ENCODE data around the gene GPR89B. TPM values are rescaled to one million over a fixed set of nuclear protein-coding genes. Genes with fewer than 3 reads are reported as not detected.
"Not testable (repeated sequence)": the region's sequence is repeated elsewhere in the genome, so short reads cannot be mapped to it uniquely, and the experiment has no call there.

Gene GPR89B
- total RNA-seq, 1 experiment from 2014 or later, result 15.9 TPM

GRCh38 chr1:147978896-147979651 lies 50.9 kb downstream of the GPR89B start:
- H3K9me3 ChIP-seq (ENCODE audit: insufficient read depth, low read depth); H3K79me2 ChIP-seq (ENCODE audit: low read depth); H3K27ac ChIP-seq; H4K20me1 ChIP-seq (ENCODE audit: insufficient read depth); H3K4me1 ChIP-seq (replicated peaks; ENCODE audit: insufficient read depth); H3K4me2 ChIP-seq; H3F3A ChIP-seq (ENCODE audit: insufficient read depth, low read depth); H3K9me2 ChIP-seq (ENCODE audit: insufficient read depth); H3K4me3 ChIP-seq; POLR2A ChIA-PET (ENCODE audit: unreplicated experiment); H2AFZ ChIP-seq; DNase-seq; H3K36me3 ChIP-seq (ENCODE audit: low read depth); CTCF ChIA-PET; BruUV-seq (replicated peaks); H3K27me3 ChIP-seq (ENCODE audit: insufficient read depth, low read depth); intact Hi-C loops (cut with micrococcal nuclease; ENCODE audit: unreplicated experiment): not testable (repeated sequence)

- BruUV-seq (replicated peaks); H3F3A ChIP-seq (ENCODE audit: insufficient read depth, low read depth); H3K79me2 ChIP-seq (ENCODE audit: low read depth); H3K9me3 ChIP-seq (ENCODE audit: insufficient read depth, low read depth); POLR2A ChIA-PET (ENCODE audit: unreplicated experiment); intact Hi-C loops (cut with micrococcal nuclease; ENCODE audit: unreplicated experiment); H3K4me2 ChIP-seq; H3K36me3 ChIP-seq (ENCODE audit: low read depth); H3K4me3 ChIP-seq; CTCF ChIA-PET; H3K9me2 ChIP-seq (ENCODE audit: insufficient read depth); H3K4me1 ChIP-seq (replicated peaks; ENCODE audit: insufficient read depth); H3K27ac ChIP-seq; H3K27me3 ChIP-seq (ENCODE audit: insufficient read depth, low read depth); DNase-seq; H2AFZ ChIP-seq; H4K20me1 ChIP-seq (ENCODE audit: insufficient read depth): not testable (repeated sequence)
Observed at GRCh38 chr1:147985374-147985773, 57.2 kb downstream of the GPR89B start.

DNA sequence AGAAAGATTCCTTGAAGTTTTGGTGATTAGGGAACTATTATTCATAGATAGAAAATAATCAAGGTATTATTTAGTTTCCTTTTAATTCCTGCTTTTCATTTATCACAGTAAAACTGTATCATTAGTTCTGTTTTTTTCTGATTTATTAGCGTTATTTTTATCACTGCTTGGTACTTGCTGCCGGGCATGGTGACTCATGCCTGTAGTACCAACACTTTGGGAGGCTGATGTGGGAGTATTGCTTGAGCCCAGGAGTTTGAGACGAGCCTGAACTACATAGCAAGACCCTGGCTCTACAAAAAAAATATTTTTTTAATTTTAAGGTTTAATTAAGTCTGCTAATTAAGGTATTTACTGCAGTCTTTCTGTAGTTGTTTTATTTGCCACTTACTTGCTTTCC lies 59.7 kb downstream of the GPR89B start:
- H3K9me3 ChIP-seq (ENCODE audit: insufficient read depth, low read depth); BruUV-seq (replicated peaks); H2AFZ ChIP-seq; DNase-seq; CTCF ChIA-PET; H3K27ac ChIP-seq; intact Hi-C loops (cut with micrococcal nuclease; ENCODE audit: unreplicated experiment); H3K9me2 ChIP-seq (ENCODE audit: insufficient read depth); POLR2A ChIA-PET (ENCODE audit: unreplicated experiment); H3K4me2 ChIP-seq; H3K79me2 ChIP-seq (ENCODE audit: low read depth); H3K4me1 ChIP-seq (replicated peaks; ENCODE audit: insufficient read depth); H3K27me3 ChIP-seq (ENCODE audit: insufficient read depth, low read depth); H3K4me3 ChIP-seq; H3F3A ChIP-seq (ENCODE audit: insufficient read depth, low read depth); H3K36me3 ChIP-seq (ENCODE audit: low read depth); H4K20me1 ChIP-seq (ENCODE audit: insufficient read depth): not testable (repeated sequence)

DNA sequence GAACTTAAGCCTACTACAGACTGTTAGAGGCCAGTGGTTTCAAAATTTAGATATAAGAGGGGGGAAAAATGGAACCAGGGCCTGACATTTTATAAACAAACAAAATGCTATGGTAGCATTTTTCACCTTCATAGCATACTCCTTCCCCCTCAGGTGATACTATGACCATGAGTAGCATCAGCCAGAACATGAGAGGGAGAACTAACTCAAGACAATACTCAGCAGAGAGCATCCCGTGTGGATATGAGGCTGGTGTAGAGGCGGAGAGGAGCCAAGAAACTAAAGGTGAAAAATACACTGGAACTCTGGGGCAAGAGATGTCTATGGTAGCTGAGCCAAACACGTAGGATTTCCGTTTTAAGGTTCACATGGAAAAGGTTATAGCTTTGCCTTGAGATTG lies 64.7 kb downstream of the GPR89B start:
- BruUV-seq (replicated peaks); H3K4me2 ChIP-seq; intact Hi-C loops (cut with micrococcal nuclease; ENCODE audit: unreplicated experiment): not testable (repeated sequence)

DNA sequence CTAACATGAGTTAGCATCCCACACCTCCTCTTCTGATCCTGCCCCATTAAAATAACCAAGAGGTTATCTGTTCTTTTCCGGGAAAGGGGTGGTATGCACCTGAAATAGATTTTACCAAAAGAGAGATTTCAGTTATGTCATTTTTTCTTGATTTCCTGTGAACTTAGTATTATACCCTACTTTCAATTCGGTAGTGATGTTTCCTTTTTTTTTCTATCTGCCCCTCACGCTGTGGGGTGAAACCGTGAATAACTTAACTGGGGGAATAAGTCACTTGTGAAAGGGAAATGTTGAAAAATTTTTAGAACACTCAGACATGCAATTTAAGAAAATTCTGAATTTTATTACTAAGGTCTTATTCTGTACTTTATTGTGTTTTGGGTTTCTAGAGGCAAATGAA lies 65.2 kb downstream of the GPR89B start:
- H3K9me3 ChIP-seq (ENCODE audit: insufficient read depth, low read depth); POLR2A ChIA-PET (ENCODE audit: unreplicated experiment); H3K27ac ChIP-seq; H4K20me1 ChIP-seq (ENCODE audit: insufficient read depth); H3K36me3 ChIP-seq (ENCODE audit: low read depth); H3K79me2 ChIP-seq (ENCODE audit: low read depth); H3K27me3 ChIP-seq (ENCODE audit: insufficient read depth, low read depth); H2AFZ ChIP-seq; H3K4me2 ChIP-seq; H3K4me1 ChIP-seq (replicated peaks; ENCODE audit: insufficient read depth); intact Hi-C loops (cut with micrococcal nuclease; ENCODE audit: unreplicated experiment); CTCF ChIA-PET; H3K4me3 ChIP-seq; DNase-seq; BruUV-seq (replicated peaks); H3F3A ChIP-seq (ENCODE audit: insufficient read depth, low read depth); H3K9me2 ChIP-seq (ENCODE audit: insufficient read depth): not testable (repeated sequence)

More for the DNA sequence above, 64.7 kb downstream of the GPR89B start:
- H3K79me2 ChIP-seq (ENCODE audit: low read depth); H3K9me3 ChIP-seq (ENCODE audit: insufficient read depth, low read depth); DNase-seq; H3K36me3 ChIP-seq (ENCODE audit: low read depth); H3F3A ChIP-seq (ENCODE audit: insufficient read depth, low read depth); H3K4me1 ChIP-seq (replicated peaks; ENCODE audit: insufficient read depth); H3K27me3 ChIP-seq (ENCODE audit: insufficient read depth, low read depth); H2AFZ ChIP-seq; POLR2A ChIA-PET (ENCODE audit: unreplicated experiment); H3K27ac ChIP-seq; CTCF ChIA-PET; H3K9me2 ChIP-seq (ENCODE audit: insufficient read depth); H4K20me1 ChIP-seq (ENCODE audit: insufficient read depth); H3K4me3 ChIP-seq: not testable (repeated sequence)

GRCh38 chr1:147993825-147994615 lies 65.8 kb downstream of the GPR89B start:
- H3K4me3 ChIP-seq; H2AFZ ChIP-seq; H4K20me1 ChIP-seq (ENCODE audit: insufficient read depth); H3K36me3 ChIP-seq (ENCODE audit: low read depth); H3F3A ChIP-seq (ENCODE audit: insufficient read depth, low read depth); H3K9me2 ChIP-seq (ENCODE audit: insufficient read depth); H3K4me1 ChIP-seq (replicated peaks; ENCODE audit: insufficient read depth); H3K27me3 ChIP-seq (ENCODE audit: insufficient read depth, low read depth); CTCF ChIA-PET; H3K79me2 ChIP-seq (ENCODE audit: low read depth); H3K9me3 ChIP-seq (ENCODE audit: insufficient read depth, low read depth); intact Hi-C loops (cut with micrococcal nuclease; ENCODE audit: unreplicated experiment); BruUV-seq (replicated peaks); DNase-seq; H3K4me2 ChIP-seq; H3K27ac ChIP-seq; POLR2A ChIA-PET (ENCODE audit: unreplicated experiment): not testable (repeated sequence)

GRCh38 chr1:147996088-147996487 lies 67.9 kb downstream of the GPR89B start:
- H3K9me3 ChIP-seq (ENCODE audit: insufficient read depth, low read depth); DNase-seq; H3K4me1 ChIP-seq (replicated peaks; ENCODE audit: insufficient read depth); H4K20me1 ChIP-seq (ENCODE audit: insufficient read depth); H3K9me2 ChIP-seq (ENCODE audit: insufficient read depth); H3K36me3 ChIP-seq (ENCODE audit: low read depth); H3K4me2 ChIP-seq; H3K27me3 ChIP-seq (ENCODE audit: insufficient read depth, low read depth); H3F3A ChIP-seq (ENCODE audit: insufficient read depth, low read depth); POLR2A ChIA-PET (ENCODE audit: unreplicated experiment); BruUV-seq (replicated peaks); CTCF ChIA-PET; H2AFZ ChIP-seq; H3K27ac ChIP-seq; intact Hi-C loops (cut with micrococcal nuclease; ENCODE audit: unreplicated experiment); H3K4me3 ChIP-seq; H3K79me2 ChIP-seq (ENCODE audit: low read depth): not testable (repeated sequence)

Measured in PC-9 (cell line).